ENCODE data around the gene RBMX.

The RBMX gene

DNA sequence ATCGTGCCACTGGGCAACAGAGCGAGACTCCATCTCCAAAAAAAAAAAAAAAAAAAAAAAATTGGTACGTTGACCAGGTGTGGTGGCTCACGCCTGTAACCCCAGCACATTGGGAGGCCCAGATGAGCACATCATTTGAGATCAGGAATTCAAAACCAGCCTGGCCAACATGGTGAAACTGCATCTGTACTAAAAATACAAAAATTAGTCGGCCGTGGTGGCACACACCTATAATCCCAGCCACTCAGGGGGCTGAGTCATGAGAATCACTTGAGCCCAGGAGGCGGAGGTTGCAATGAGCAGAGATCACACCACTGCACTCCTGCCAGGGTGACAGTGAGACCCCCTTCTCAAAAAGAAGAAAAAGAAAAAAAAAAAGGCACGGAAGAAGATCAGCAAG, 24.5 kb downstream of the RBMX start:
- no peak overlapping the region for H3K4me3 ChIP-seq (ENCODE audit: control insufficient read depth, low read depth, low read length)
- TF ChIP-seq, protein P1, sequence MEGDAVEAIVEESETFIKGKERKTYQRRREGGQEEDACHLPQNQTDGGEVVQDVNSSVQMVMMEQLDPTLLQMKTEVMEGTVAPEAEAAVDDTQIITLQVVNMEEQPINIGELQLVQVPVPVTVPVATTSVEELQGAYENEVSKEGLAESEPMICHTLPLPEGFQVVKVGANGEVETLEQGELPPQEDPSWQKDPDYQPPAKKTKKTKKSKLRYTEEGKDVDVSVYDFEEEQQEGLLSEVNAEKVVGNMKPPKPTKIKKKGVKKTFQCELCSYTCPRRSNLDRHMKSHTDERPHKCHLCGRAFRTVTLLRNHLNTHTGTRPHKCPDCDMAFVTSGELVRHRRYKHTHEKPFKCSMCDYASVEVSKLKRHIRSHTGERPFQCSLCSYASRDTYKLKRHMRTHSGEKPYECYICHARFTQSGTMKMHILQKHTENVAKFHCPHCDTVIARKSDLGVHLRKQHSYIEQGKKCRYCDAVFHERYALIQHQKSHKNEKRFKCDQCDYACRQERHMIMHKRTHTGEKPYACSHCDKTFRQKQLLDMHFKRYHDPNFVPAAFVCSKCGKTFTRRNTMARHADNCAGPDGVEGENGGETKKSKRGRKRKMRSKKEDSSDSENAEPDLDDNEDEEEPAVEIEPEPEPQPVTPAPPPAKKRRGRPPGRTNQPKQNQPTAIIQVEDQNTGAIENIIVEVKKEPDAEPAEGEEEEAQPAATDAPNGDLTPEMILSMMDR (conservative IDR thresholded peaks at IDR 0.05; ENCODE audit: control insufficient read depth, insufficient read depth, low read depth, low read length): no peak
- no peak for DNase-seq (ENCODE audit: low read depth)

DNA sequence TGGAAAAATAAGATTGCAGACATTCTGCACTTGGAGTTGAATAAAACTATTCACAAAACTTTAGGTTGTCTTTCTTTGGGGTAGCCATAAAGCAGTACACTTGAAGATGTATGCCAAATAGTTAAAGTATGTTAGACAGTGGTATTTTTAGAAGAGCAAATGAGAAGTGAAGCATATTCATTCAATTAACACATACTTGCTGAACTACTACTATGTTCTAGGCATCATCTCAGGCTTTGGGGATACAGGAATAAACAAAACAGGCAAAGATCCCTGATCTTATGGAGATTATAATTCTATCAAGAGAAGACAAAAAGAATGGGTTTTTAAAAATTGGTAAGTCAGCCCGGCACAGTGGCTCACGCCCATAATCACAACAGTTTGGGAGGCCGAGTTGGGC, 29.0 kb downstream of the RBMX start:
- H3K4me3 ChIP-seq (ENCODE audit: control insufficient read depth, low read depth, low read length): no peak overlapping the region
- DNase-seq (ENCODE audit: low read depth): no peak
- TF ChIP-seq, protein P1 (conservative IDR thresholded peaks at IDR 0.05; ENCODE audit: control insufficient read depth, insufficient read depth, low read depth, low read length): no peak

DNA sequence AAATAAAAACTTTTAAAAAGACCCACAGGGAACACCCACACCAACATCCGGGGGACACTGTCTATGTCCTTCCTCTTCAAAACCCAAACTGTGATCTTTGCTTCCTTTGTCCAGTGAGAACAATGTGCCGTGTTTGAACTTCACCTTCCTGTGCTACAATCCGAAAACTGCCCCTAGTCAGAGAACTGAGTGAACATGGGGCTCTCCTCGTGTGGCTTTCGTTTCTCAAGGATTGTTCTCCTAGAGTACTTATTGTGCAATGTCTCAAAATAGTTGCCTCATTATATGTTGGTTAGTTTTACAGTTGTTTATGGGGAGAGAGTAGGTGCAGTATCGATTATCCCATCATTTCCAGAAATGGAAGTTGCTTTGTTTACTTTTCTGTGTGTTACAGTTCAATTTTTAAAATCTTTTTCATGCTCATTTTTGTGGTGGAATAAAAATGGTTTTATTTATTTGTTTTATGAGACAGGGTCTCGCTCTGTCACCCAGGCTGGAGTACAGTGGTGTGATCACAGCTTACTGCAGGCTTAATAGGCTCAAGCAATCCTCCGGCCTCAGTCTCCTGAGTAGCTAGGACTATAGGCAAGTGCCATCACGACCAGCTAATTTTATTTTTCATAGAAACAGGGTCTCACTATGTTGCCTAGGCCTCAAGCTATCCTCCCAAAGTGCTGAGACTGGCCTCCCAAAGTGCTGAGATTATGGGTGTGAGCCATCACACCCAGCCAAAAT, 29.9 kb downstream of the RBMX start:
- H3K4me3 ChIP-seq (ENCODE audit: control insufficient read depth, low read depth, low read length): no peak overlapping the region
- TF ChIP-seq, protein P1 (conservative IDR thresholded peaks at IDR 0.05; ENCODE audit: control insufficient read depth, insufficient read depth, low read depth, low read length): no peak
- peak; percentile 33 for DNase-seq (ENCODE audit: low read depth)

DNA sequence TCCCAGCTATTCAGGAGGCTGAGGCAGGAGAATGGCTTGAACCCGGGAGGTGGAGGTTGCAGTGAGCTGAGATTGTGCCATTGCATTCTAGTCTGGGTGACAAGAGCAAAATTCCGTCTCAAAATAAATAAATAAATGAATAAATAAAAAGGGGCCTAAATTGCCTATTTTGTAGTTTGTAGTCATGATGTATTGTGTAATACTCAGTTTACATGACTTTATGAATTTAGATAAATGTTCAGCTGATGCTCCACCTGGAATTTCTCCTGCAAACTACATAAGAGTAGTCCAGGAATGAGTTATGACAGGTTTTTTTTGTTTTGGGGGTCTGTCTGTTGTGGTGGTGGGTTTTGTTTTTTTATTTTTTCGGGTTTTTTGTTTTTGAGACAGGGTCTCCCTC, 31.1 kb downstream of the RBMX start:
- TF ChIP-seq, protein P1 (conservative IDR thresholded peaks at IDR 0.05; ENCODE audit: control insufficient read depth, insufficient read depth, low read depth, low read length): no peak
- DNase-seq (ENCODE audit: low read depth): no peak

DNA sequence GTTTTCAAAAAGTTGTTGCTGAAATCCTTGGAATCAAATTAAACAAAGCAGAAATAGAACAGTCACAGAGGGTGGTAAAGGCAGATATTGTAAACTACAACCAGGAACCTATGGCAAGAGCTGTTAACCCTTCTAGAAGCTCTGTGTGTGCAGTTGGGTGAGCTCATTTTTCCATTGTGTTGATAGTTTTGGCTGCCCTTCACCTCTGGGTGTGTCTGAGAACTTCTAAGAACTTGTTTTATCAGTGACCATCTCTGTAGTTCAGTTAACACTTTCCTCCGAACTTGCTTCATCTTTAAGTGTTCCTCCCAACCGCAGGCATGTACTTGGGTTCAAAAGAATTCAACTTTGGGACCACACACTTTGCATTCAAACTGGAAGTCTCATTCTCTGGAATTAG, 32.7 kb downstream of the RBMX start:
- TF ChIP-seq, protein P1 (conservative IDR thresholded peaks at IDR 0.05; ENCODE audit: control insufficient read depth, insufficient read depth, low read depth, low read length): no peak
- H3K4me3 ChIP-seq (ENCODE audit: control insufficient read depth, low read depth, low read length): no peak overlapping the region
- no peak for DNase-seq (ENCODE audit: low read depth)

More for the DNA sequence above, 31.1 kb downstream of the RBMX start:
- H3K4me3 ChIP-seq (ENCODE audit: control insufficient read depth, low read depth, low read length): no peak overlapping the region

DNA sequence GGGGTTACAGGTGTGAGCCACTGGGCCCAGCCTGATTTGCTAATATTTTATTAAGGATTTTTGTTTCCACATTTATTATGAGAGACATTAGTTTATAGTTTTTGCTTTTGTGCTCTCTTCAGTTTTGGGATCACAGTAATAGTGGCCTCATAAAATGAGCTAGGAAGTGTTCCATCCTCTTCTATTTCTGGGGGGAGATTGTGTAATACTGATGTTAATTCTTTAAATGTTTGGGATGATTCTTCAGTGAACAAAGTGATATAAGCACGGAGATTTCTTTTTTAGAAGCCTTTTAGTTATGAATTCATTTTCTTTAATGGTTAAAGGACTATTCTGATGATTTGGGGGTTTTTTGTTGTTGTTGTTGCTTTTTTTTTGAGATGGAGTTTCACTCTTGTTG, 41.3 kb downstream of the RBMX start:
- no peak overlapping the region for H3K4me3 ChIP-seq (ENCODE audit: control insufficient read depth, low read depth, low read length)
- DNase-seq (ENCODE audit: low read depth): no peak
- TF ChIP-seq, protein P1 (conservative IDR thresholded peaks at IDR 0.05; ENCODE audit: control insufficient read depth, insufficient read depth, low read depth, low read length): no peak
